Stimulated activated CD8-positive, alpha-beta memory T cell treated with anti-CD3 and anti-CD28 coated beads, Interleukin-4, amount 100 ng/mL, for 4 hours (primary cell): Measurements from ENCODE around the gene AP2B1.
A peak's percentile ranks its signal among the peaks of the same experiment; 100 is the strongest.
"Not testable (repeated sequence)": the region's sequence is repeated elsewhere in the genome, so short reads cannot be mapped to it uniquely, and the experiment has no call there.

ENCODE experiments used
- DNase-seq, 2 donors: peaks; one replicate each; pipeline ENCODE4 v3.0.0-alpha.2; 2020; ENCODE audit warnings: low read depth in 2 of 2, low spot score in 1 of 2

The AP2B1 gene

GRCh38 chr17:35575759-35576158 lies 11.4 kb upstream of the AP2B1 start:
- no peak for DNase-seq

DNA sequence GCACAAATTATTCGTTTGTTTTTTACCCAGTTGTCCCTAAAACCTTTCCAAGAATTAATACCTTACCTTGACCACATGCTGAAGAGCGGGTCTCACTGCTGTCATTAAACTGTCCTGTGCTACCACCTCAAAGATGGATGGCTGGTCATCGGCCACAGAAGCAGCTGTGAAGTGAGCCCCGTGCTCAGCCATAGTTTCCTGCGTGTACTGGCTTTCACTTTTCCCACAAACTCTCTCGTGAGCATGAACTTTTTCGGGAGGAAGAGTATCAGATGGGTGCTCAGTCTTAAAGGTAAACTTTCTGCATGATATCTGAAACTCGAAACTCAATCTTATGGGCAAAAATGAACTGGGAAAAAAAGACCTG lies 9.3 kb upstream of the AP2B1 start:
- DNase-seq = no peak

GRCh38 chr17:35578197-35578928 lies 8.8 kb upstream of the AP2B1 start, which contains the start of gene PEX12:
PEX12 (minus strand) TSS chr17:35578571; CDS start chr17:35578021, 550 bp downstream.
- peak; percentile 70 to 77 for DNase-seq

- no peak for DNase-seq
Observed at GRCh38 chr17:35578929-35579432, 8.1 kb upstream of the AP2B1 start.

DNA sequence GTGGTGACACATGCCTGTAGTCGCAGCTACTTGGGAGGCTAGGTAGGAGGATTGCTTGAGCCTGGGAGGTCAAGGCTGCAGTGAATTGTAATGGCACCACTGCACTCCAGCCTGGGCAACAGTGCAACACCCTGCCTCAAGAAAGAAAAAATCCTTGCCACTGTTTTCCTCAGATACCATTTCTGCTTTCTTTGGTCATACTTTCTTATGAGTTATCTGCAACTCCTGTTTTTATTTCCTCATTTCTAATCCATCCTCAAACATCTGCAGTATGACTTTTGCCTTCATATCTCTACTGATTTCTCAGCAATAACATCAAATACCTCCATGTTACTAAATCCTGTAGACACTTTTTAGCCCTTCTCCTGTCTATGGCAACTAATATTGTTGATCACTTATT lies 3.1 kb upstream of the AP2B1 start:
- DNase-seq = no peak

GRCh38 chr17:35586569-35587073 lies 501 bp upstream of the AP2B1 start:
- no peak for DNase-seq

GRCh38 chr17:35588196-35588920 lies 1.2 kb downstream of the AP2B1 start:
- DNase-seq = no peak

DNA sequence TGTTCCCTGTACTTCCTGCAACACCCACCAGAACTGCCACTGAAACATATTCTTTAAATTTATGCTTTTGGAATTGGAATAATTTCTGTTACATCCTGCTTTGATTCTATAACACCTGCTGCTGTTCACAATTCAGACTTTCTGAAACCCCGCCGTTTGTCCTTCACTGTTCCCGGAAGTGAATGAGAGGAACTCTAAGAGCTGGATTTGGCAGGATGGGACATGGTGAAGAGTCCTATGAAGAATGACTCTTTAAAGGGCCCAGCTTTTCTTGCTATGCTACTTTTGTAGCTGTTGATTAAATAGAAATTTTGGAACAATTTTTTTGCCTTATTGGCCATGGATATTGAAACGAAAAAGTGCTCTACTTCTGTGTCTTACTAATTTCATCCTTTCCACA lies 8.9 kb downstream of the AP2B1 start:
- no peak for DNase-seq

GRCh38 chr17:35596530-35597233 lies 9.6 kb downstream of the AP2B1 start:
- no peak for DNase-seq

DNA sequence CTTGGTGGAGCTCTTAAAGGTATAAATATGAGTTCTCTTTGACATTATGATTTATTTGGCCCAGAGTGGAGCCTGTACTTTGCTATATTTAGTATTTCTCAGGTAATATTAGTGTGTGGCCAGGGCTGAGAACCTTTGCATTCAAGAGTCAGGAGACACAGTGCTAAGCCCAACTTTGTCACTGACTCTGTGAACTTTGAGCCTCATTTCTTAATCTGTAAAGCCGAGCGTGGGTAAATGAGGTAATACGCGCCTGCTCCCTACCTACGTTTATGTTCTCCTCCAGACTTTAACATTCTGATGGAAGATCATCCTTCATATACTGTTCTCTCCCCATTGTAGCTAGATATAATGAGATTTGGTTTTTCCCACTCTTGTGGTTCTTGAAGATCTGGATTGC lies 10.5 kb downstream of the AP2B1 start:
- DNase-seq = no peak

DNA sequence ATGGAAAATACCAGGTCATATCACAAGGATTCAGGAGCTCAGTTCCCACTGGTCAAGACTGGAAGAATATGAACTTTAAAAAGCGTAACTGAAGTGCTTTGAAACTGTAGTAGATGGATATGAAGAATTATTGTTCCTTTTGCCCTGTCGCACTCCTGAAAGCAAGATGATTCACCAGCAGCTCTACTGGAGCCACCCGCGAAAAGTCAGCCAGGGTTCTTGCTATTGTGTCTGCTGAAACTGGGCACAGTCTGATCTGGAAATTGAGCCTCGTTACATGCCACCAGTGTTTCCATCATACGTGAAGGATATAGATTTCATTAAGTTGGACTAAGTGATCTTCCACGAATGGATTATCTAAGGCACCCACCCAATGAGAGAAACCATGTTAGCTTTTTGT lies 16.6 kb downstream of the AP2B1 start:
- no peak for DNase-seq

GRCh38 chr17:35605678-35606077 lies 18.6 kb downstream of the AP2B1 start:
- DNase-seq = no peak

DNA sequence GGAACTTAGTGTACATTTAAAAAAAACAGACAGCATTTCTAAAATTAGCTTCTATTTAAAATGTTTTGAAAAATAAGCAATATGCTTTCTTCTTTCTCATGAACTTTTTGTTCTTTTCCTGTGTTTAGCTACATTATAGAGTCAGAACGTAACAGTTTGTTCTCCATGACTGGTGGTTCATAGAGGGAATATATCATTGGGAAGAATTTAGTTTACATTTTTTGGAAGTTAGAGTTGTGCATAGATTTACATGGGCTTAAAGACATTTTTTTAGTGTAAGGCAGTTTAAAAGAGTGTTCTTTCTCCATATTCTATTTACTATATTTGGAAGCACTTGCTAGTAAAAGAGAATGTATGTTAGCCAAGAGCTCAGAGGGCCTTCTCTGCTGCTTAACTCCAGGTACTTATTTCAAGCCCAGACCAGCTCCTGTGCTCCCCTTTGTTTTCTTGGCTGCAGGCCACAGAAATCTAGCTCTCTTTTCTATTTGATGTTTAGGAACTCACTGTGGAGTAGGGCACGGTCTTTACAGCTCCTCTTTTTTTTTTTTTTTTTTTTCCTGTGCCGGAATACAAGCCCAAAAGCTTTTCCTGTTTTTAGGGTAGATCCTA lies 20.2 kb downstream of the AP2B1 start:
- DNase-seq = no peak

DNA sequence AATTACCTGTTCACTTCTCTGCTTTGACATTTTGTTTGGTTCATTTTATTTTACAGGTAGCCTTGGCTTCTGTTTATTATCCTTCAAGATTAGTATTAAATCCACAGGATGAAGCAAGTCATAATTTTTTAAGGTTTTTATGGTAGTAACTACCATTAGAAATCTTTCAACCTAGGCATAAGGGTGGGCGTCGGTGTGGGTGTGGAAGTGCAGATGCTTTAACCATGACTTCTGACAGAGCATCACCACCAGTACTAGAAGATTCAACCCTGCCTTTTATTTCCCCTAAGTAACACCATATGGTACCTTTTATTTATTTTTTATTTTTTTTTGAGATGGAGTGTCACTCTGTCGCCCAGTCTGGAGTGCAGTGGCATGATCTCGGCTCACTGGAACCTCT lies 22.7 kb downstream of the AP2B1 start:
- no peak for DNase-seq

GRCh38 chr17:35610746-35611145 lies 23.6 kb downstream of the AP2B1 start:
- not testable (repeated sequence) for DNase-seq

DNA sequence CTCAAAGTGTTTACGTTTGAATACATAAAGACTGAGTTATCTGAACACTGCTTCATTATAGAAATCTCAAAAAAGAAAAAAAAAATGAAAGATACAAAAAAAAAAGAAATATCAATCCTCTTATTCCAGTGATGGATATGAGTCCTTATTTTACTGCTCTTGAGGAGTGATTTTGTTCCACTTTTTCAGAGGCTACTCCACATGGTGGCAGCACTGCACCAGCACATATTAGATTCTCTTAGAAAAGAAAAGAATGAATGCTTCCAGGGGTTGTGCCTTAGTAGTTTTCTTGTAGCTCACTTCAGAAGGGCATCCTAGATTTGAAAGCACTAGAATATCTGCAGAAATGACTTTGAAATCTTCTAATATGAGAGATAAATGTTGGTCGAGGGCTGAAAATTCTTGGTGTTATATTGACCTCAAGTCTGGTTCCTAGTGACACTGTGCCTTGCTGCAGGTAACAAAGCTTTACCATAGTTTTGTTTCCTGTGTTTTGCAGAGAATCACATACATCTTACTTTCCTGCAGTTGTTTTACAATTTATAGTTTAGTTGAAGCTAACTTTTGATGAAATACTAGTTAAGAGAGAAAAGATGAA lies 25.9 kb downstream of the AP2B1 start:
- DNase-seq = no peak

GRCh38 chr17:35614810-35615209 lies 27.7 kb downstream of the AP2B1 start:
- no peak for DNase-seq

- no peak for DNase-seq
Observed at GRCh38 chr17:35616536-35616935, 29.4 kb downstream of the AP2B1 start.

DNA sequence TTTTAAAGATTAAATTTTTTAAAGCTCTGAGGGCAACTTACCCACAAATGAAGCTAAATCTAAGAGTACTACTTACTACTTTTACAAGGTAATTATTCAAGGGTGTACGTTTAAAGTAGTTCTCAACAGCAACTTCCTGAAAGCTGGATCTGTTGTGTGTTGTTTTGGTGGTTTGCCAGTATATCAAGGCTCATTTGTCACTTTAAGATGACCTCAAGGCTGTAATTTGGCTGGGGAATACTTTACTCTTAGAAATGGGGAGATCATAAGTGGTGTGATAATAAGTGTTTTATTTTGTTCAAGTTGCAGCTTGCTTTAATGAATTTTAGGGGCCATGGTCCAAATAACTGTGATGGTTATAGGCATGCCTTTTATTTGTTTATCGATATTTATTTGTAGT lies 30.4 kb downstream of the AP2B1 start:
- DNase-seq = no peak

- no peak for DNase-seq
Observed at GRCh38 chr17:35618628-35619027, 31.5 kb downstream of the AP2B1 start.

GRCh38 chr17:35621768-35622167 lies 34.6 kb downstream of the AP2B1 start:
- no peak for DNase-seq
